Measurements from ENCODE around the gene PNISR.

DNA sequence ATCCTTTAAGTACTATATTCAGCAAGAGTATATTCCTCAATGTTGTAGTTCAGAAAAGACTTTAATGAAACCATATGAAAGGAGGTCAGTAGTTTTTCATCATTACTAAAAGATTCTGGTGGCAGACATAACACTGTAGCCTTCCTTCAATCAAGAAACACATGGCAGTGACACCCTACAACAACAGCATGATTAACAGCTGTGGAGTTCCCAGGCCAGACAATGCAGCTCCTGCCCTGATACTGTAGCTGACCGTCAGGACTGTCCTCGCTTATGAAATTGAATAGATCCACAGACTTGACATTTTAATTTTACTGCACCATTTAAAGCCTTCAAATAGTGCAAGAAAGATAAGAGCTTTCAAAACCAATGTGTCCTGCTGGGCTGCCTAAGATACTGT, 46.5 kb upstream of the PNISR start:
- TF ChIP-seq CTCF (IDR thresholded peaks at IDR 0.05) = no peak
- no peak for TF ChIP-seq POLR2A (IDR thresholded peaks at IDR 0.05)

All from thyroid gland (tissue), 4 donors.